ENCODE results near the gene THUMPD2.

The THUMPD2 gene

DNA sequence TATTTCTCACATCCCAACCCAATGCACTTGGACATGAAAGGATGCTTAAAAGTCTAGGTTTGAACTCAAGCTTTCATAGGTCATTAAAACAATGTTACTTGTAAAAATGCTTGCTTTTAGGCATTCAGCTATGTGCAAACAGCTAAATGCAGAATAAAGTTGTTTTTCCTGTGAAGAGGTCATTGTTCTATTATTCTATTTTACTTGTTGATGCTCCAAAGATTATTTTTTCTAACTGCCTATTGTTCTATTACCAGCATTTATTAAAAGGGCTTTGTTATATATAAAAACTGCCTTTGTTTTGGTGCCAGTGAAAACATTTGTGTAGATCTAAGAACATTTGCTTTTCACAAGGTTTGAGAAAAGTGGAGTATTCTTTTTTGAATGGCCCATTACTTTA, 64.0 kb downstream of the THUMPD2 start:
- no peak for DNase-seq

DNA sequence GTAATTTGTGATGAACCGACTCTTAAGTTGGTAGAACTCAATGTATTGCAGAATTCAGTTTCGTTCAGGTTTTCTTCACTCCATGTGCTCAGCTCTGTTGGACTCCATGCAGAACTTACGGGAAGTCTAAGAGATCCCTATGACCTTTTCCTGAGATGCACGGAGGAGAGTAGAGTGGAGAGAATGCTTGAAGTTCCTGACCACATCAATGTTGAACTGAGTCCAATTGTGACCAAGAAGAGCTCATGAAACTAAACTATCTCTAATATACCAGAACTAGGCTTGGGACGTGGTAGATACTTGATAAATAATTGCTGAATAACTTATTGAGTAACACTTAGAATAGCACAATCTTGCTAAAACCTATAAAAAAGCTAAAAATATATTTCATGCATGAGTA, 66.1 kb downstream of the THUMPD2 start:
- DNase-seq, result no peak

DNA sequence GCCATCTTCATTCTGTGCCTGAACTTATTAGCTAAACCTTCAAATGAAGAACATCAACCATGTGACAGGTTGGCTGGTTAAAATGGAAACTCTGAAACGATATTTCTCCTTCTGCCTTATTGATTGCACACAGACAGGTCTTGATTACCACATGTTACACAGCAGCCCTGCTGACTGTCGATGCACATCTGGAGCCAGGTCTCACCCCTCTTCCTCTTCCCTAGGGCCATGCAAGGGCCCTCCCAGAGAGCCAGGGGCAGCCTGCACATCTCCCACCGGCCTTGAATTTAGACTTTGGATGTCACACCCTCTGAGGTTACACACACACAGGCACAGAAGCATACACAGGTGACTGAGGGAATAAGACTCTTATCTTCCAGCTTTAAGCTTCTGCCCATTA, 68.3 kb downstream of the THUMPD2 start:
- no peak for DNase-seq

DNA sequence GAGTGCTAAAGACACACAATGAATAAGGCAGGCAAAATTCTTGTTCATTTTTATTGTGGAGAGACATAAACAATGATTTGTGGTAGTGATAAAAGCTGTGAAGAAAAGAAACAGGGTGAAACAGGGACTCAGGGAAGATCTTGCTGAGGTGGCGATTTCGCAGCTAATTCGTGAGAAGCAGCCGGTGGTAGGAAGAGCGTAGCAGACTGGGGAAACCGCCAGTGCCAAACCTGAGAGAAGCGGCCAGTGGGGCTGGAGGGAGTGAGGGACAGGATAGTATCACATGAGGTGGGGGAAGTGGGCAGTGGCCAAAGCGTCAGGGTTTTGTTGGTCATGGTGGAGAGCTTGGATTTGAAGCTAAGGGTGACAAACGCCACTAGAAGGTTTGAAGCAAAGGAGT, 71.1 kb downstream of the THUMPD2 start:
- DNase-seq, result no peak

DNA sequence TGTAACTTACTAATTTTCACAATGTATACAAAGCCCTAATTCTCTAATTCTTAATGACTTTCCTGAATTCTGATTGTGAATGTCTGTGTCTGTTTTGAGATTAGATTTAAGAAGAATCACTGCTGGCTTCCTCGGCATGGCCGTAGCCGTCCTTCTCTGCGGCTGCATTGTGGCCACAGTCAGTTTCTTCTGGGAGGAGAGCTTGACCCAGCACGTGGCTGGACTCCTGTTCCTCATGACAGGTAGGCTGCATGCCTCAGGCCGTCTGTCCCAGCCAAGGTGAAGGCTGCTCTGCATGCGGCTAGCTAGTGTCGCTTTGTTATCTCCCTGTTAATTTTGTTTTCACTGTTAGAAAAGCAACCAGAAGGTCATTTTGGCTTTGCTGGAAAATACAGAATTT, 72.1 kb downstream of the THUMPD2 start:
- no peak for DNase-seq

DNA sequence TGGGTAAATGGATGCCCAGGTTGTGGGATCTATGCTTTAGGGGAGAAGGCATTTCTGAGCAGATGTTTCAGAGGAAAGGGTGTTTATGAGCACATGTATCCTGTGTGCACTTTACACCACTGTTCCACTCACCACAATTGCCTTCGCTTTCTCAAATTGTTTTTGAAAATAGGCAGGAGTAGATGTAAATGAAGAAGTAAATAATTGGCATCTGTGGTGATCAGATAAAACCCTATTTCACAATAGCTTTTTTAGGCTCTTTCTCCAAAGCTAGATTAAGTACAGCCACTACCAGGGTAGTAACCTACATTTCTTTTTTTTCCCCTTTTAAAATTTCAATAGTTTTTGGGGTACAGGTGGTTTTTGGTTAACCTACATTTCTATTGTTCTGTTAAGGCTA, 72.7 kb downstream of the THUMPD2 start:
- no peak for DNase-seq

DNA sequence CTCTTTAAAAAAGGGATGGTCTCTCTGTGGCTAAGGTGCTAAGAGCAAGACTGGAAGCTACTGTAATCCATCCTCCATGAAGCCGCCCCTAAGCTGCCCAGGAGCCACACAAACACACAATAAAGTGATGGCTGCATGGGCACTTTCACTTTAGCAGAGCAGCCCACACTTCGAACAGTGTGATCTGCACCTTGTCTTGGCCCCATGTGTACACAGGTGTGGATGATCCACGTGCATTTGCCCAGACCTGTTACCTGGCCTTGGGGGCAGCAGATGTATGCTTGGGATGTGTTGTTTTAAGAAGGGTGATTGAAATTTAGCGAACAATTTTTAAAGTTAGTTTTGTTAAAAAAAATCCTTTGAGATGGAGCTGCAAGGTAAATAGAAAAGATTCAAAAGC, 73.4 kb downstream of the THUMPD2 start:
- DNase-seq, result no peak

DNA sequence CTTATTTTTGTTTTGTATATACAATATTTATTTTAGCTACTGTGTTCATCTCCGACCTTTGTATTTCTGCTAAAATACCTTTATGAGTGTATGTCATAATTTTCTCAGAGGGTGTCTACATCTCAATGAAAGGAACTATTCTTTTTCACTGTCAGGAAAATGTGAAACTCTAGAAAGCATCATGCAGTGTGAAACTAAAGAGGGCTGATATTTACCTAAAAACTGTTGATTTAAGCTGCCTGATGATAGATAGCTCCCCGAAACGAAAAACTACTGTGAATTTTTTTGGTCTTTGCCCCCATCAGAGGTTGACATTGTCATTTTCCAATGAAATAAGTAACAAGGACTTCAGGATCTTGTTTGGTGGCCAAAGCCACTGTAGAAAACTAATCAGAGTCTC, 74.5 kb downstream of the THUMPD2 start:
- no peak for DNase-seq

DNA sequence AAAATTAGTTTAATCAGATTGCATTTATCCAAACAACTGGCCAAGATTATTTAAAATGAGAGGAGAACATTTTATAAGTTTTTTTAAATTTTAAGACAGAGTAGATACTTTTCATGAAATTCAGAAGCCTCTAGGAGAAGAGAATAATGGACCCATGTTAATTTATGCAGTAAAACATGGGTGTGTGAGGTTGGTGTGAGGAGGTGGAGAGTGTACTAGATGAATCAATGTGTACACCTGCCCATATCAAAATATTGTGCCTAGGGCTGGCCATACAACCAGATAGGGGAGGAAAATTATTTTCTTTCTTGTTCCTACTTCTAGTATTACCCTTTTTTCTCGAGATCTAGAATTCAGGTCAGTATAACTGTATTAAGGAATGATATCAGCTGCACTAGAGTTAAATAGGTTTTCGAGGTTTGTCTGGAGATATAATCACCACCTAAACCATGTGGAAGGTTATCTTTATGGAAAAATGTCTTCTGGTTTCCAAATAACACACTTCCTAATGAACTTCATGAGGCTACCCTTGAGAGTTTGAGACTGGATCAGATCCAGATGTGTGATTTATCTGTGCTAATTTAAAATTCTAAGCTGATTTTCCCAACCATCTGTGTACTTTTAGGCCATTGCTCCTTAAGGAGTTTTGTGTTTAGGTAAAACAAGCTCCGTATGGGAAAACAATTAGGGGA, 75.7 kb downstream of the THUMPD2 start:
- no peak for DNase-seq

DNA sequence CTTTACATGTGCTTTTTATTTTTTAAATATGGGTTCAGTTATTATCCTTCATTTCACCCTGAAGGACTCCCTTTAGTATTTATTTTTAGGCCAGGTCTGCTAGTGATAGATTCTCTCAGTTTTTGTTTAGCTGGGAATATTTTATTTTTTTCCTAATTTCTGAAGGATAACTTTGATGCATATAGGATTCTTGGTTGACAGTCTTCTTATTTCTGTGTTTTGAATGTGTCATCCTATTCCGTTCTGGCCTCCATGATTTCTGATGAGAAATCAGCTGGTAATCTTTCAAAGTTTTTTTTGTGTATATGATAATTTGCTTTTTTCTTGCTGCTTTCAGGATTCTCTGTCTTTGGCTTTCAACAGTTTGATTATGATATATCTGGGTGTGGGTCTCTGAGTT, 77.9 kb downstream of the THUMPD2 start:
- DNase-seq, result no peak

DNA sequence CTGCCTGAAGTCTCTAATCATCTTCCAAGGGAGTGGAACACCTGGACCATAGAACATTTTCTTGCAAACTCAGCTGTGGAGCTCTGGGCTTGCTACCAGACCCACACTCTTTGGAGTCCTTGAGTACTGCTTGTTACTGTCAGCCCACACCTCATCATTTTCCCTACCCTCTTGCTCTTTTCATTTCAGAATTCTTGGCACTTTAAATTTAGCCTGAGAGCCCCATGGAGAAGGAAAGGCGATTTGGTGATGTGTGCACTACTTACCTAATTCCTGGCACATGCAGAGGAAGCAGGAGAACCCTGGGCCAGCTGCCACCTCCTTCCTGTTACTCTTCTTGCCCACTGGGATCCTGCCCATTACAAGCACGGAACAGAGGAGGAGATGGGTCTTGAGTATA, 81.6 kb downstream of the THUMPD2 start:
- no peak for DNase-seq

DNA sequence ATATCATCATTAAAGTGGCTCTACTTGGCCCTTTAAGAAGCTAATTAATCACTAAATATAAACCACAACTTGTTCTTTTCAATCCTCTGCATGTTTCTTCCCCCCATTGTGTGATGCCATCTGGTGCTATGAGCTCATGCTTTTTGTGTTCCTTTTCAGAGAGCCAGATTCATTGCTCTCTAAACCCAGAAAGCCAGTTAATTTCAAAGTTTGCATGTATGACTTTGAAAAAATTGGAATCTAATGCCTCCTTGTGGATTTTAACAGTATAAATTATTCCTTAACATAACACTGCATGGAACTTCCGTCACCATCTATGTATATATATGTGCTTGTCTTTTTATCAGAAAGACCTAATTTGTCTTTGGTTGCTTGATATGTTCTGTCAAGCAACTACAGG, 82.2 kb downstream of the THUMPD2 start:
- no peak for DNase-seq

DNA sequence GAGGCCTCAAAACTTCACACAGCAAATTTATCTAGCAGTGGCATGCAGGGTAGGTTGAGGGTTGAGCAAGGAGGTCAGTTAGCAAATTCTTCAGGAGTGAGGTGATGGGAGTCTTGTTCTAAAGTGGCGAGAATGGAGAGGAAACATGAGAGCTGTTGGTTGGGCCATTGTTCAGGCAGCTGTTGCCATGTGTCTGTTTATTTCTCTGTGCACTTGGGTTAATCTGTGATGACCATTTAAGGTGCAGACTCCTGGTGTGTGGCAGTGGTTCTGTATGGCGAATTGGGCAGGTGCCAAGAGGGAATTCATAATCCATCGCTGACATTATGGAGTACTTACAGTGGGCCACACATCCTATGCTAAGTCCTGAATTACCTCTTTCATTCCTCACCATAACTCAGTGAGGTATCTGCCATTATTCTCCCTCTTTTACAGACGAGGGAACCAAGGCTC, 82.9 kb downstream of the THUMPD2 start:
- no peak for DNase-seq

DNA sequence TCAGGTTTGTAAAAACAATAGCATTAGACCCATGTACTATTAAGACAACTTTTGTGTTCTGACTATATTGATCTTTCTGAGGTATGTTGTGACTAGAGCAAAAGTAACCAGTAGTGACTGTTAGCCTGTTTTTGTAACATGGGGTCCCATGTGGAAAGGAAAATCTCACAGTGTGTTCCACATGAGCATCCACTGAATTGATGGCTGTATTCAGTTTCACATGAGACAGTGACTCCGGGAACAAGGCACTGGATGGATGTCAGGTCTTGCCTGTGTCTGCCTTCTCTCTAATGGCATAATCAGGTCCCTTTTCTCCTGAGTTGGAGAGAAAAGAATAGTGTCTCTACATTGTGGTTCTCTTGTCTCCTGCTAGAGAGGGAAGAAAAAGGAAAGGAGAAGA, 85.8 kb downstream of the THUMPD2 start:
- DNase-seq, result no peak

DNA sequence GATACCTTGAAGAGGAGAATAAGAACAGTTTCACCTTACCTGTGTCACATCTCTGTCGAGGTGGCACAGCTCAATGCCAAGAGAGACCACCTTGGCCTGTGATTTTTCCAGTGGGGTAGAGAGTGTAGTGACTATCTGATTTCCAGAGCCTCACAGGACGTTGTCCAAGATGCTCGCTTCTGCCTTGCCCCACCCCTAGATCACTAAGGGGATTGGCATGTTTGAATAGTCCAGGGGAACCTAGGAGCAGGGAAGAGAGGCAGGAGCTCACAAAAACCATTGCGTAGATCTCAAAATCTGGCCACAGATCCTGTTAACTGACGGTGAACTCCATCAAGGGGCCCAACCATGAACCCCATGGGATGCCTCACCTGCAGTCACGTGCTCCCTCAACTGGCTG, 89.2 kb downstream of the THUMPD2 start:
- no peak for DNase-seq

DNA sequence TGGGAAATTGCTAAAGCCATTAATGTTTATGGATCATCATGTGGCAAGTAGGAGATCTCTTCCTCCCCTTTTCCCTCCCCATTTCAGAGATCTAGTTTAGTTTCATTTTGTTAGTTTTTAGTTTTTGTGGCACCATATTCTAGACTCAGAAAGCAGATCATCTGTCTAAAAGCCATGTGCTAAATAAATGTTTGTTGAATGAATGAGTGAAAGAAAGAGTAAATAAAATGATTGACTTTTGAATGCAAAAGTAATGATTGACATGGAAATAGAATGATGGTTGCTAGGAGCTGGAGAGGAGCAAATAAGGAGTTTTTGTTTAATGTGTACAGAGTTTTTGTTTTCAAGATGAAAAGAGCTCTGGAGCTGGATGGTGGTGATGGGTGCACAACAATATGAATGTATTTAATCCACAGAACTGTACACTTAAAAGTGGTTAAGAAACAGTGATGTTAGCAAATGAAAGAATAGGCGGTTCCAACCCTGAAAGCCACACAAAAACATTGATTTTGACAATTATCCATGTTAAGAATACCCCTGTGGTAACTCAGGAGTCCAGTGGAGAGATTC, 89.7 kb downstream of the THUMPD2 start:
- DNase-seq, result no peak

DNA sequence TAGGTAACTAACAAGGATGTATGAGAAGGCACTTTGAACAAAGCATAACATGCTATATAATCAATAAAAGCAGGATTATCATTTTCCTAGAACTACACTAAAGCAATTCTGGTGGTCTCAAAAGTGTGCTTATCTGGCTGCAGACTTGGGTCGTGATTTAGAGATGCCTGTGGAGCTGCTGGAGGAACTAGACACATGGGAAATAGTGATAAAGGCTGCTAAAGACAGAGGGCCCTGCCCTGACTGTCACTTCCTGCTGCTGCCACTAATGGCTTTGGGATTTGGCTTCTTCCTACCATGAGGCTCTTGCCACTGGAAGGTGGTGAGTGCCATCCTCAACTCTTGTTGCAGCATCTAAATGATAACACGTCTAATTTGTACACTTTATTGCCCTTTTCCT, 90.9 kb downstream of the THUMPD2 start:
- no peak for DNase-seq

DNA sequence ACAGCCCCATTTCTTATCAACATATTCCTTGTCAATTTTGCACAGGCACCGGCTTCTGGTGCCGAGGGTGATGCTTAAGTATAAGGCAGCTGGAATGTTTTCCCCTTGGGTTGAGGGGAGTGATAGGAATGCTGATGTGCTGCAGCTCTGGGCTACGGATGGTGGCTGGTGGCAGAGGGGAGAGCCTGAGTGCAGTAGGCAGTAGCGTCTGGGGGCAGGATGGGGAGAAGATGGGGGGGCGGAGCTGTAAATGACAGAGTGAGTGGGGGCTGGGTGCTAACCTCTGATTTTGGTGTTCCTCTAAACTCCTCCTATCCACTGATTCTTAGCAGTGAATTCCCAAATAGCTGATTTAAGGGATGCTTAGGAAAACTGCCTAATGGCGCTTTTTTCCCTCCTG, 92.6 kb downstream of the THUMPD2 start:
- no peak for DNase-seq
